BE2C (cell line): ENCODE measurements around the gene C1orf159.
A peak's percentile ranks its signal among the peaks of the same experiment; 100 is the strongest.

Experiments used
- DNase-seq: peaks from one replicate; pipeline ENCODE4 v3.0.0-alpha.2; 2020
- H3K27me3 ChIP-seq: fragments of 250-450 bp; sonication (Bioruptor Pico); 2 replicates; pipeline ENCODE4 v1.5.1; 2020; ENCODE audit warnings: mild to moderate bottlenecking
- H3K36me3 ChIP-seq: fragments of 250-450 bp; sonication (Bioruptor Pico); 2 replicates; pipeline ENCODE4 v1.5.1; 2020; ENCODE audit warnings: mild to moderate bottlenecking
- H3K4me1 ChIP-seq: fragments of 250-450 bp; sonication (Bioruptor Pico); 2 replicates; pipeline ENCODE4 v1.5.1; 2020
- H3K4me3 ChIP-seq: 2 replicates; pipeline ENCODE4 v1.5.1; 2011; ENCODE audit warnings: low read depth, low read length
- H3K9me3 ChIP-seq: fragments of 250-450 bp; sonication (Bioruptor Pico); 2 replicates; pipeline ENCODE4 v1.5.1; 2020
- CTCF ChIP-seq: IDR thresholded peaks from 2 replicates; pipeline ENCODE4 v1.5.1; 2012; ENCODE audit warnings: mild to moderate bottlenecking, low read depth, low read length

The C1orf159 gene

DNA sequence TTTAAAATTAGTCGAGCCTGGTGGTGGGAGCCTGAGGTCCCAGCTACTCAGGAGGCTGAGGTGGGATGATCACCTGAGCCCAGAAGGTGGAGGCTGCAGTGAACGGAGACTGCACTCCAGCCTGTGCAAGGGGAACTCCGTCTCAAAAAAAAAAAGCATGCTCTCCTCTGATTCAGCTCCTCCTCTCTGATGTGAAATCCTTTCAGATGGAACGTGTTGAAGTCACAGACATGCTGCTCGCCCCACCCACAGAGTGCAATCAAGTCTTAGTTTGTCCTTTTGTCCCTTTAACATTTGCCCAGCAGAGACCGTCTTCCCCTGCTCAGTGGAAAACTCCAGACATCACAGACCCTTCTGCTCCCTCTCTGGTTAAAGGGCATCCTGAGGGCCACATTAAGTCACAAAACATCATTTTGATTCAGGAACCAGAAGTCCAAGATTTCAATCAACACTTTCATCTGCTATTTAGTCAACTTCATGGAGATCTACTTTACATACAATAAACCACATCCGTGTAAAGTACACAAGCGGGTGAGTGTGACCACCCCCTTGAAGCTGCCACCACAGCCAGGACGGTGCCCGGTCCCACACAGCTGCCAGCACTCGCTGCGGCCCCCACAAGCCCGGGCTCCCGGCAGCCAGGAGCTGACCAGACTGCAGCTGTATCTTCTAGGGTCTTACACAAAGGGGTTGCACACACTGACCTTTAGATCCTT is 22.8 kb downstream of the C1orf159 start:
- H3K4me3 ChIP-seq: no peak overlapping the region
- no peak for TF ChIP-seq CTCF
- H3K4me1 ChIP-seq: no peaks in the 10 kb centered on the region
- H3K9me3 ChIP-seq: no peaks in the 10 kb centered on the region
- no peak for DNase-seq
- no peaks in the 10 kb centered on the region for H3K27me3 ChIP-seq
- no peaks in the 10 kb centered on the region for H3K36me3 ChIP-seq

GRCh38 chr1:1092149-1092855 is 23.6 kb downstream of the C1orf159 start:
- no peak for DNase-seq
- TF ChIP-seq CTCF: no peak
- H3K27me3 ChIP-seq: no peaks in the 10 kb centered on the region
- H3K36me3 ChIP-seq: no peaks in the 10 kb centered on the region
- H3K4me3 ChIP-seq: no peak overlapping the region
- no peaks in the 10 kb centered on the region for H3K4me1 ChIP-seq
- H3K9me3 ChIP-seq: no peaks in the 10 kb centered on the region

DNA sequence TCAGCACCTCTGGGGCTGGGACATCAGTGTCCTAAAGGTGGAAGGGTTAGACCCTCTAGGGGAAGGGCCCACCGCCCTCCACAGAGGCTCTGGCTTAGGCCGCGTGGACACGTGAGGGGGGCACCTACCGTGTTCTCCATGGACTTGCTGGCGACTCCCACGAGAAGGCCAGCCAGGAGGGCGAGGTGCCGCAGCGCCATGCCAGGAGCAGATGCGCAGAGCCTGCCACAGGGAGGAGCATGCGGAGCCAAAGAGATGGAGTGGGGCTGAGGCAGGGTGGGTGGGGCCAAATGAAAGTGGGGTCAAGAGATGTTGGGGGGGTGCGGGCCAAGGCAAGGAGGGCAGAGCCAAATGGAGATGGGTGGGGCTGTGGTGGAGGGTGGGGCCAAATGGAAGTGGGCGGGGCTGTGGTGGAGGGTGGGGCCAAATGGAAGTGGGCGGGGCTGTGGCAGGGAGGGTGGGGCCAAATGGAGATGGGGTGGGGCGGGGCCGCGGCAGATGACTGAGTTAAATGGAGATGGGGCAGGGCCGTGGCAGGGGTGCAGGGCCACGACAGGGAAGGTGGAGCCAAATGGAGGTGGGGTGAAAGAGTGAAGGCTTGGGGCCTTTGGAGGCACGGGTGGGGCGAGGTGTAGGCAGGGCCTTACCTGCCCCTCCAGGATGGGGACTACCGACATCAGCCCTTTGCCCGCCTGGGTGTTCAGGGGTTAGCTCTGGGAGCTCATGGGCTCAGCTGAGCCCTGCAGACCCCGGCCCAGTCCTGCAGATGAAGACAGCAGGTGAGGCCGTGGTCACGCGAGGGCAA is 24.3 kb downstream of the C1orf159 start:
- TF ChIP-seq CTCF: no peak
- DNase-seq: peak; percentile 34
- H3K4me3 ChIP-seq: no peak overlapping the region

GRCh38 chr1:1090424-1091343 is 25.2 kb downstream of the C1orf159 start:
- TF ChIP-seq CTCF: no peak
- Histone ChIP-seq H3K4me1 (no peaks in the 10 kb centered on the region), H3K4me3 (no peak overlapping the region), H3K27me3 (no peaks in the 10 kb centered on the region), H3K36me3 (no peaks in the 10 kb centered on the region), H3K9me3 (no peaks in the 10 kb centered on the region)
- no peak for DNase-seq

More for the DNA sequence above, 24.3 kb downstream of the C1orf159 start:
- Histone ChIP-seq H3K9me3 (no peaks in the 10 kb centered on the region), H3K4me1 (no peaks in the 10 kb centered on the region), H3K36me3 (no peaks in the 10 kb centered on the region), H3K27me3 (no peaks in the 10 kb centered on the region)

- Histone ChIP-seq H3K27me3 (no peaks in the 10 kb centered on the region), H3K9me3 (no peaks in the 10 kb centered on the region), H3K4me3 (no peak overlapping the region), H3K4me1 (no peaks in the 10 kb centered on the region), H3K36me3 (no peaks in the 10 kb centered on the region)
- no peak for TF ChIP-seq CTCF
- no peak for DNase-seq
Measured at GRCh38 chr1:1089731-1090423, 26.0 kb downstream of the C1orf159 start.
